ENCODE measurements around the gene HMCN2. TPM values are rescaled to one million over a fixed set of nuclear protein-coding genes. Genes with fewer than 3 reads are reported as not detected.

HMCN2 gene
- polyA plus RNA-seq, 1 of the 3 experiments (the other 2 are of a cell fraction) = 0.15 TPM

DNA sequence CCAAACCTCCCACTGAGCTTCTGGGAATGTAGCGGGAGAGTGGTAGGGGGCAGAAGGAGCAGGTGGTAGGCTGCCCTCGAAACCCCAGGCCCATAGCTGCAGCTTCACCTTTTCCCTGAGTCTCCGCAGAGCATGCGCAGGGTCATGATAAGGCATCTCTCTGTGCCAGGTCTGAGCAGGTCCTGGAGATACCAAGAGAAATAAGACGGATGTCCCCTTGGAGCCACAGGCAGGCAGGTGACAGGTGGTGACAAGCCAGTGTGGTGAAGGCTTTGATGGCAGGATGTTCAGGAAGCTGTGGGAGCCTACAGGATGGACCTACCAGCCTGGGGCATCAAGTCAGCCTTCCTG lies 68.1 kb downstream of the HMCN2 start:
- CTCF ChIA-PET = interaction anchor here (1.0 to 1.3 kb wide), 2 partner anchors 10 to 90 kb away, joined by 5 to 7 read pairs; no protein-coding TSS in a partner anchor
- no peaks in the 10 kb centered on the region for H3K36me3 ChIP-seq (replicated peaks in 1 of 2; ENCODE audit: control insufficient read depth in 1 of 2, insufficient read depth in 2 of 2, low read length in 1 of 2)
- WGBS (ENCODE audit: low lambda C conversion rate) = 90% methylated on average over 2 of the region's 5 CpGs
- DNase-seq = no peak
- H4K20me1 ChIP-seq (ENCODE audit: insufficient read depth) = no peaks in the 10 kb centered on the region
- H3K9me3 ChIP-seq = no peaks in the 10 kb centered on the region
- H3K79me2 ChIP-seq (ENCODE audit: insufficient read depth) = no peaks in the 10 kb centered on the region
- no peak overlapping the region for H3K9ac ChIP-seq
- H3K9me2 ChIP-seq = no peaks in the 10 kb centered on the region
- no peaks in the 10 kb centered on the region for H3F3A ChIP-seq (replicated peaks; ENCODE audit: insufficient read depth)
- no peak overlapping the region for H2AFZ ChIP-seq (ENCODE audit: low read depth)
- POLR2A ChIA-PET = no interaction called here
- no peak overlapping the region for H3K4me3 ChIP-seq (ENCODE audit: low read depth in 2 of 2, low read length in 1 of 2)
- peak overlapping the region in 1 of 2 experiments; percentile 81; a peak in 2 of 4 replicates for H3K27ac ChIP-seq (ENCODE audit: low read depth in 2 of 2, low read length in 1 of 2)
- TF ChIP-seq, protein P1, sequence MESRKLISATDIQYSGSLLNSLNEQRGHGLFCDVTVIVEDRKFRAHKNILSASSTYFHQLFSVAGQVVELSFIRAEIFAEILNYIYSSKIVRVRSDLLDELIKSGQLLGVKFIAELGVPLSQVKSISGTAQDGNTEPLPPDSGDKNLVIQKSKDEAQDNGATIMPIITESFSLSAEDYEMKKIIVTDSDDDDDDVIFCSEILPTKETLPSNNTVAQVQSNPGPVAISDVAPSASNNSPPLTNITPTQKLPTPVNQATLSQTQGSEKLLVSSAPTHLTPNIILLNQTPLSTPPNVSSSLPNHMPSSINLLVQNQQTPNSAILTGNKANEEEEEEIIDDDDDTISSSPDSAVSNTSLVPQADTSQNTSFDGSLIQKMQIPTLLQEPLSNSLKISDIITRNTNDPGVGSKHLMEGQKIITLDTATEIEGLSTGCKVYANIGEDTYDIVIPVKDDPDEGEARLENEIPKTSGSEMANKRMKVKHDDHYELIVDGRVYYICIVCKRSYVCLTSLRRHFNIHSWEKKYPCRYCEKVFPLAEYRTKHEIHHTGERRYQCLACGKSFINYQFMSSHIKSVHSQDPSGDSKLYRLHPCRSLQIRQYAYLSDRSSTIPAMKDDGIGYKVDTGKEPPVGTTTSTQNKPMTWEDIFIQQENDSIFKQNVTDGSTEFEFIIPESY (IDR thresholded peaks at IDR 0.05; ENCODE audit: borderline replicate concordance, low read depth) = no peak
- no peak for TF ChIP-seq SMC3 (IDR thresholded peaks at IDR 0.05; ENCODE audit: low read depth, low read length)
- TF ChIP-seq, protein P2, sequence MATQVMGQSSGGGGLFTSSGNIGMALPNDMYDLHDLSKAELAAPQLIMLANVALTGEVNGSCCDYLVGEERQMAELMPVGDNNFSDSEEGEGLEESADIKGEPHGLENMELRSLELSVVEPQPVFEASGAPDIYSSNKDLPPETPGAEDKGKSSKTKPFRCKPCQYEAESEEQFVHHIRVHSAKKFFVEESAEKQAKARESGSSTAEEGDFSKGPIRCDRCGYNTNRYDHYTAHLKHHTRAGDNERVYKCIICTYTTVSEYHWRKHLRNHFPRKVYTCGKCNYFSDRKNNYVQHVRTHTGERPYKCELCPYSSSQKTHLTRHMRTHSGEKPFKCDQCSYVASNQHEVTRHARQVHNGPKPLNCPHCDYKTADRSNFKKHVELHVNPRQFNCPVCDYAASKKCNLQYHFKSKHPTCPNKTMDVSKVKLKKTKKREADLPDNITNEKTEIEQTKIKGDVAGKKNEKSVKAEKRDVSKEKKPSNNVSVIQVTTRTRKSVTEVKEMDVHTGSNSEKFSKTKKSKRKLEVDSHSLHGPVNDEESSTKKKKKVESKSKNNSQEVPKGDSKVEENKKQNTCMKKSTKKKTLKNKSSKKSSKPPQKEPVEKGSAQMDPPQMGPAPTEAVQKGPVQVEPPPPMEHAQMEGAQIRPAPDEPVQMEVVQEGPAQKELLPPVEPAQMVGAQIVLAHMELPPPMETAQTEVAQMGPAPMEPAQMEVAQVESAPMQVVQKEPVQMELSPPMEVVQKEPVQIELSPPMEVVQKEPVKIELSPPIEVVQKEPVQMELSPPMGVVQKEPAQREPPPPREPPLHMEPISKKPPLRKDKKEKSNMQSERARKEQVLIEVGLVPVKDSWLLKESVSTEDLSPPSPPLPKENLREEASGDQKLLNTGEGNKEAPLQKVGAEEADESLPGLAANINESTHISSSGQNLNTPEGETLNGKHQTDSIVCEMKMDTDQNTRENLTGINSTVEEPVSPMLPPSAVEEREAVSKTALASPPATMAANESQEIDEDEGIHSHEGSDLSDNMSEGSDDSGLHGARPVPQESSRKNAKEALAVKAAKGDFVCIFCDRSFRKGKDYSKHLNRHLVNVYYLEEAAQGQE (IDR thresholded peaks at IDR 0.05; ENCODE audit: low read depth, low read length) = no peak
- TF ChIP-seq POLR2AphosphoS5 (IDR thresholded peaks at IDR 0.05; ENCODE audit: low read depth, low read length) = no peak
- TF ChIP-seq, protein P3, sequence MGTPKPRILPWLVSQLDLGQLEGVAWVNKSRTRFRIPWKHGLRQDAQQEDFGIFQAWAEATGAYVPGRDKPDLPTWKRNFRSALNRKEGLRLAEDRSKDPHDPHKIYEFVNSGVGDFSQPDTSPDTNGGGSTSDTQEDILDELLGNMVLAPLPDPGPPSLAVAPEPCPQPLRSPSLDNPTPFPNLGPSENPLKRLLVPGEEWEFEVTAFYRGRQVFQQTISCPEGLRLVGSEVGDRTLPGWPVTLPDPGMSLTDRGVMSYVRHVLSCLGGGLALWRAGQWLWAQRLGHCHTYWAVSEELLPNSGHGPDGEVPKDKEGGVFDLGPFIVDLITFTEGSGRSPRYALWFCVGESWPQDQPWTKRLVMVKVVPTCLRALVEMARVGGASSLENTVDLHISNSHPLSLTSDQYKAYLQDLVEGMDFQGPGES (IDR thresholded peaks at IDR 0.05; ENCODE audit: low read depth, low read length) = no peak
- no peak for TF ChIP-seq TAF1 (IDR thresholded peaks at IDR 0.05; ENCODE audit: borderline replicate concordance, low read depth, low read length)
- TF ChIP-seq MEF2A (IDR thresholded peaks at IDR 0.05; ENCODE audit: borderline replicate concordance, low read depth) = no peak
- no peak for TF ChIP-seq ELF1 (IDR thresholded peaks at IDR 0.05)
- TF ChIP-seq GATA2 (CRISPR knock-in tag; IDR thresholded peaks at IDR 0.05) = no peak
- no peak for TF ChIP-seq RFX5 (IDR thresholded peaks at IDR 0.05; ENCODE audit: low read length)
- TF ChIP-seq MXI1 (IDR thresholded peaks at IDR 0.05; ENCODE audit: low read depth, low read length) = no peak
- TF ChIP-seq RAD21 (IDR thresholded peaks at IDR 0.05; ENCODE audit: low read length) = no peak
- no peak for TF ChIP-seq NRF1 (IDR thresholded peaks at IDR 0.05; ENCODE audit: low read depth, low read length)
- TF ChIP-seq TCF12 (IDR thresholded peaks at IDR 0.05) = no peak
- TF ChIP-seq YY1 (IDR thresholded peaks at IDR 0.05; ENCODE audit: low read depth) = no peak
- no peak for TF ChIP-seq JUND (IDR thresholded peaks at IDR 0.05)
- TF ChIP-seq GABPA (IDR thresholded peaks at IDR 0.05; ENCODE audit: low read depth) = no peak
- no peak for TF ChIP-seq SIN3A (IDR thresholded peaks at IDR 0.05; ENCODE audit: borderline replicate concordance, low read depth, low read length)
- TF ChIP-seq RCOR1 (IDR thresholded peaks at IDR 0.05; ENCODE audit: low read length) = no peak
- no peaks in the 10 kb centered on the region; the same call in 1 of the 2 replicates for H3K27me3 ChIP-seq (ENCODE audit: insufficient read depth)
- H3K4me1 ChIP-seq (ENCODE audit: control insufficient read depth in 1 of 2, insufficient read depth in 2 of 2, low read depth in 1 of 2, low read length in 1 of 2) = peaks cover 0 to 66% of the 10 kb centered on the region in 2 experiments; a peak in 2 of 4 replicates
- no peak overlapping the region for H3K4me2 ChIP-seq
